Liver (tissue), 9 donors: ENCODE measurements around the gene STRA6. TPM values are rescaled to one million over a fixed set of nuclear protein-coding genes. Genes with fewer than 3 reads are reported as not detected.

ENCODE experiments used
- DNase-seq: peaks from one replicate; pipeline ENCODE4 v3.0.0-alpha.2; 2017; ENCODE audit warnings: low spot score
- H3K27ac ChIP-seq, 2 donors: one replicate each; pipeline ENCODE4 v1.7.0; 2013; ENCODE audit warnings: inconsistent platforms in 2 of 2, low read length in 2 of 2, control low read depth in 1 of 2, low read depth in 1 of 2, mild to moderate bottlenecking in 1 of 2
- H3K27me3 ChIP-seq, 4 donors: one replicate each; pipeline versions ENCODE4 v1.6.1 to v1.7.0; 2013; ENCODE audit warnings: low read length in 3 of 4, inconsistent platforms in 1 of 4, mild to moderate bottlenecking in 1 of 4, moderate library complexity in 1 of 4; ENCODE audit not compliant: control insufficient read depth in 4 of 4, insufficient read depth in 4 of 4
- H3K36me3 ChIP-seq, 4 donors: one replicate each; pipeline versions ENCODE4 v1.6.1 to v1.7.0; 2013; ENCODE audit warnings: low read length in 3 of 4, mild to moderate bottlenecking in 3 of 4, low read depth in 1 of 4, moderate library complexity in 1 of 4; ENCODE audit not compliant: control insufficient read depth in 4 of 4, insufficient read depth in 3 of 4
- H3K4me1 ChIP-seq, 4 donors: one replicate each; pipeline versions ENCODE4 v1.6.1 to v1.7.0; 2013; ENCODE audit warnings: low read length in 3 of 4, mild to moderate bottlenecking in 3 of 4, moderate library complexity in 1 of 4; ENCODE audit not compliant: control insufficient read depth in 4 of 4, insufficient read depth in 4 of 4
- H3K4me3 ChIP-seq, 3 donors: one replicate each; pipeline versions ENCODE4 v1.6.1 to v1.7.0; 2013; ENCODE audit warnings: low read length in 3 of 3, control low read depth in 1 of 3, low read depth in 1 of 3, mild to moderate bottlenecking in 1 of 3
- H3K9ac ChIP-seq, 2 donors: one replicate each; pipeline ENCODE4 v1.7.0; 2013; ENCODE audit warnings: low read length in 2 of 2, mild to moderate bottlenecking in 2 of 2, moderate library complexity in 2 of 2, control low read depth in 1 of 2, low read depth in 1 of 2
- H3K9me3 ChIP-seq, 4 donors: one replicate each; pipeline versions ENCODE4 v1.6.1 to v1.7.0; 2013; ENCODE audit warnings: low read length in 3 of 4; ENCODE audit not compliant: control insufficient read depth in 4 of 4
- ATF3 ChIP-seq: IDR thresholded peaks from 2 replicates; pipeline ENCODE4 v1.6.1; 2016; ENCODE audit warnings: antibody characterized with exemption
- CTCF ChIP-seq: fragments of 150-350 bp; IDR thresholded peaks from 2 replicates; pipeline ENCODE4 v1.5.1; 2017; ENCODE audit warnings: improper control_type of control experiment, low read depth, low read length; ENCODE audit not compliant: missing input control
- FOXA1 ChIP-seq: IDR thresholded peaks from 2 replicates; pipeline ENCODE4 v1.6.1; 2016; ENCODE audit warnings: antibody characterized with exemption
- FOXA2 ChIP-seq: IDR thresholded peaks from 2 replicates; pipeline ENCODE4 v1.6.1; 2016; ENCODE audit warnings: antibody characterized with exemption
- GABPA ChIP-seq, 2 donors: IDR thresholded peaks in 1 of 2; conservative IDR thresholded peaks in 1 of 2; 2 replicates each; pipeline ENCODE4 v1.6.1; 2016; ENCODE audit warnings: antibody characterized with exemption in 2 of 2, mild to moderate bottlenecking in 1 of 2, moderate library complexity in 1 of 2
- HNF4A ChIP-seq, 2 donors: conservative IDR thresholded peaks; 2 replicates each; pipeline ENCODE4 v1.6.1; 2016; ENCODE audit warnings: antibody characterized with exemption in 2 of 2, mild to moderate bottlenecking in 2 of 2
- HNF4G ChIP-seq: IDR thresholded peaks from 2 replicates; pipeline ENCODE4 v1.6.1; 2016; ENCODE audit warnings: antibody characterized with exemption
- JUND ChIP-seq, 2 donors: IDR thresholded peaks; 2 replicates each; pipeline ENCODE4 v1.6.1; 2016; ENCODE audit warnings: antibody characterized with exemption in 2 of 2
- RAD21 ChIP-seq, 2 donors: IDR thresholded peaks; 2 replicates each; pipeline ENCODE4 v1.6.1; 2016; ENCODE audit warnings: antibody characterized with exemption in 2 of 2, mild to moderate bottlenecking in 2 of 2
- REST ChIP-seq: IDR thresholded peaks from 2 replicates; pipeline ENCODE4 v1.6.1; 2016; ENCODE audit warnings: antibody characterized with exemption, mild to moderate bottlenecking
- RXRA ChIP-seq, 2 donors: IDR thresholded peaks; 2 replicates each; pipeline ENCODE4 v1.6.1; 2017 to 2018; ENCODE audit warnings: antibody characterized with exemption in 2 of 2, mild to moderate bottlenecking in 1 of 2
- SP1 ChIP-seq: IDR thresholded peaks from 2 replicates; pipeline ENCODE4 v1.6.1; 2018; ENCODE audit warnings: antibody characterized with exemption, mild to moderate bottlenecking
- TAF1 ChIP-seq: conservative IDR thresholded peaks from 2 replicates; pipeline ENCODE4 v1.6.1; 2016; ENCODE audit warnings: antibody characterized with exemption, mild to moderate bottlenecking
- YY1 ChIP-seq: IDR thresholded peaks from 2 replicates; pipeline ENCODE4 v1.6.1; 2016; ENCODE audit warnings: antibody characterized with exemption, mild to moderate bottlenecking
- WGBS: extraction: QIAGEN DNeasy Blood & Tissue Kit; methylation state at CpG from one replicate; pipeline ENCODE4 v1.1.7; 2013; 5-methylcytosine and 5-hydroxymethylcytosine counted together
- polyA plus RNA-seq, 2 donors: library from polyadenylated mRNA; stranded (reverse) in 1 of 2; unstranded in 1 of 2; fragments of 200-250 nt in 1 of 2; fragments of >200 nt in 1 of 2; fragmentation: Nextera tagmentation in 1 of 2; extraction: Ambion mirVana in 1 of 2; gene quantifications; one replicate each; pipeline versions ENCODE4 v1.2.1 to v1.2.3, GENCODE V29; 2013 to 2015
- total RNA-seq, 2 donors: library from RNA; depleted of rRNA; stranded (reverse); fragments of >200 nt; gene quantifications; one replicate each; pipeline ENCODE4 v1.2.3, GENCODE V29; 2014
- TF ChIP-seq, protein P1 (sequence below): IDR thresholded peaks from 2 replicates; pipeline ENCODE4 v1.6.1; 2016; ENCODE audit warnings: antibody characterized with exemption
- donor health status: healthy.
- donor health status: healthy.
- donor health status: healthy.
- donor health status: healthy.
- donor health status: healthy.

STRA6 gene
- total and polyA plus RNA-seq, 4 donors: 3.1 TPM; not detected in 3

DNA sequence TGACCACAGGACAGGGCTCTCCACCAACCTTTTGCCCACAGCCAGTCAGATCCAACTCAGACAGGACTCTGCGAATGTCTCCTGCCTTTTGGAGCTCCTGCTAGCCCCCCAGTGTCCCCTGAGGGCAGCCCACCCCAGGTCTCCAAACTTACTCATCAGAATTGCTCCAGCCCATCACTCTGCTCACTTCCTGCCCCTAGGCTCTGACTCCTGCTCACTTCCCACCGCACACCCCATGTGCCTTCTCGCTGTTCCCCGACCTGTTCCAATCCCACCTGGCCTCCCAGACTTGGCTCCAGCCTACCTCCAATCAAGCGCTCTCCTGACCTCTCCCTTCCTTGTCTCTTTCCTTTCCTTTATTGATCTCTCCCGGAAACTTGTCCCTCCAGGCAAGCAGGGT, 5.9 kb upstream of the STRA6 start:
- no peaks in the 10 kb centered on the region for H3K36me3 ChIP-seq
- no peak overlapping the region for H3K9ac ChIP-seq
- H3K27me3 ChIP-seq: peaks cover 0 to 6% (median 0%) of the 10 kb centered on the region in 4 donors
- 60% methylated on average over 6 of the region's 6 CpGs for WGBS
- DNase-seq: no peak
- H3K27ac ChIP-seq: no peak overlapping the region
- H3K4me3 ChIP-seq: no peak overlapping the region
- H3K9me3 ChIP-seq: no peaks in the 10 kb centered on the region
- no peaks in the 10 kb centered on the region for H3K4me1 ChIP-seq
- TF ChIP-seq GABPA (IDR thresholded peaks at IDR 0.05 in 1 of 2, conservative IDR thresholded peaks at IDR 0.05 in 1 of 2) (no peak), TAF1 (no peak), RXRA (IDR thresholded peaks at IDR 0.05) (no peak), FOXA2 (no peak), ATF3 (no peak), CTCF (no peak), HNF4A (conservative IDR thresholded peaks at IDR 0.05) (no peak), FOXA1 (no peak), JUND (IDR thresholded peaks at IDR 0.05) (no peak), YY1 (no peak), HNF4G (no peak), RAD21 (IDR thresholded peaks at IDR 0.05) (no peak), SP1 (no peak)
- TF ChIP-seq, protein P1, sequence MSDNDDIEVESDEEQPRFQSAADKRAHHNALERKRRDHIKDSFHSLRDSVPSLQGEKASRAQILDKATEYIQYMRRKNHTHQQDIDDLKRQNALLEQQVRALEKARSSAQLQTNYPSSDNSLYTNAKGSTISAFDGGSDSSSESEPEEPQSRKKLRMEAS: no peak

GRCh38 chr15:74207652-74208440, 5.3 kb upstream of the STRA6 start:
- 73% methylated on average over 16 of the region's 16 CpGs for WGBS
- Histone ChIP-seq H3K9ac (no peak overlapping the region), H3K27ac (no peak overlapping the region), H3K4me1 (no peaks in the 10 kb centered on the region), H3K27me3 (peaks cover 0 to 6% (median 0%) of the 10 kb centered on the region in 4 donors), H3K36me3 (no peaks in the 10 kb centered on the region), H3K9me3 (no peaks in the 10 kb centered on the region), H3K4me3 (no peak overlapping the region)
- TF ChIP-seq REST (no peak), FOXA1 (no peak), SP1 (no peak)
- TF ChIP-seq, protein P1: no peak
- DNase-seq: no peak
